Prostate gland (tissue), 2 donors: Measurements from ENCODE around the gene CARMIL1. TPM values are rescaled to one million over a fixed set of nuclear protein-coding genes. Genes with fewer than 3 reads are reported as not detected.

ENCODE experiments used
- DNase-seq: peaks from one replicate; pipeline ENCODE4 v3.0.0-alpha.2; 2019; ENCODE audit warnings: low spot score
- H3K27ac ChIP-seq, 2 donors: fragments of 200-600 bp; sonication (generic); 2 replicates each; pipeline ENCODE4 v1.5.1; 2017 to 2019
- H3K27me3 ChIP-seq: fragments of 200-600 bp; sonication (generic); replicated peaks from 2 replicates; pipeline ENCODE4 v1.5.1; 2019; ENCODE audit not compliant: insufficient read depth
- H3K36me3 ChIP-seq, 2 donors: fragments of 200-600 bp; sonication (generic); 1 replicate in 1 of 2; 2 replicates in 1 of 2; pipeline versions ENCODE4 v1.5.1 to v1.8.1; 2017 to 2019
- H3K4me1 ChIP-seq: fragments of 200-600 bp; sonication (generic); replicated peaks from 2 replicates; pipeline ENCODE4 v1.5.1; 2019
- H3K4me3 ChIP-seq, 2 donors: fragments of 200-600 bp; sonication (generic); 2 replicates each; pipeline ENCODE4 v1.5.1; 2017 to 2019
- H3K9me3 ChIP-seq: fragments of 200-600 bp; sonication (generic); 2 replicates; pipeline ENCODE4 v1.5.1; 2017
- POLR2A ChIP-seq: fragments of 450-650 bp; IDR thresholded peaks from one replicate; pipeline ENCODE4 v1.6.1; 2016; ENCODE audit warnings: antibody characterized with exemption, mild to moderate bottlenecking
- POLR2AphosphoS5 ChIP-seq: sonication (generic); formaldehyde crosslinking; IDR thresholded peaks from one replicate; pipeline ENCODE4 v1.6.1; 2017; ENCODE audit warnings: antibody characterized with exemption
- WGBS: methylation state at CpG from one replicate; pipeline ENCODE4 v1.1.5; 2018; 5-methylcytosine and 5-hydroxymethylcytosine counted together
- intact Hi-C: fragments of 100-400 bp; cut with DNase I; formaldehyde crosslinking; loops from one replicate; pipeline ENCODE4 v1.14.2; 2022
- total RNA-seq, 2 donors: library from RNA; depleted of rRNA; stranded (reverse); fragments of >200 nt; gene quantifications; one replicate each; pipeline ENCODE4 v1.1.0, GENCODE V29; 2016
- TF ChIP-seq, protein P1 (sequence below), 4 experiments: fragments of 200-600 bp in 2 of 4; fragments of 450-650 bp in 2 of 4; sonication (generic) in 2 of 4; IDR thresholded peaks; 1 replicate in 3 of 4; 2 replicates in 1 of 4; pipeline ENCODE4 v1.5.1; 2016 to 2019; ENCODE audit warnings: antibody characterized with exemption in 4 of 4, mild to moderate bottlenecking in 2 of 4, moderate library complexity in 2 of 4

CARMIL1 gene
- total RNA-seq, 2 donors from 2014 or later = 12.9 to 71.7 TPM

GRCh38 chr6:25564943-25565342, 285.8 kb downstream of the CARMIL1 start:
- H3K9me3 ChIP-seq = no peaks in the 10 kb centered on the region
- DNase-seq = no peak
- H3K4me3 ChIP-seq = no peak overlapping the region
- intact Hi-C loops = no loop called here
- no peak overlapping the region for H3K27ac ChIP-seq
- no peaks in the 10 kb centered on the region for H3K36me3 ChIP-seq
- no peaks in the 10 kb centered on the region for H3K27me3 ChIP-seq
- TF ChIP-seq, protein P1, sequence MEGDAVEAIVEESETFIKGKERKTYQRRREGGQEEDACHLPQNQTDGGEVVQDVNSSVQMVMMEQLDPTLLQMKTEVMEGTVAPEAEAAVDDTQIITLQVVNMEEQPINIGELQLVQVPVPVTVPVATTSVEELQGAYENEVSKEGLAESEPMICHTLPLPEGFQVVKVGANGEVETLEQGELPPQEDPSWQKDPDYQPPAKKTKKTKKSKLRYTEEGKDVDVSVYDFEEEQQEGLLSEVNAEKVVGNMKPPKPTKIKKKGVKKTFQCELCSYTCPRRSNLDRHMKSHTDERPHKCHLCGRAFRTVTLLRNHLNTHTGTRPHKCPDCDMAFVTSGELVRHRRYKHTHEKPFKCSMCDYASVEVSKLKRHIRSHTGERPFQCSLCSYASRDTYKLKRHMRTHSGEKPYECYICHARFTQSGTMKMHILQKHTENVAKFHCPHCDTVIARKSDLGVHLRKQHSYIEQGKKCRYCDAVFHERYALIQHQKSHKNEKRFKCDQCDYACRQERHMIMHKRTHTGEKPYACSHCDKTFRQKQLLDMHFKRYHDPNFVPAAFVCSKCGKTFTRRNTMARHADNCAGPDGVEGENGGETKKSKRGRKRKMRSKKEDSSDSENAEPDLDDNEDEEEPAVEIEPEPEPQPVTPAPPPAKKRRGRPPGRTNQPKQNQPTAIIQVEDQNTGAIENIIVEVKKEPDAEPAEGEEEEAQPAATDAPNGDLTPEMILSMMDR (IDR thresholded peaks at IDR 0.05) = no peak
- TF ChIP-seq POLR2AphosphoS5 = no peak
- no peak for TF ChIP-seq POLR2A
- H3K4me1 ChIP-seq = no peaks in the 10 kb centered on the region

DNA sequence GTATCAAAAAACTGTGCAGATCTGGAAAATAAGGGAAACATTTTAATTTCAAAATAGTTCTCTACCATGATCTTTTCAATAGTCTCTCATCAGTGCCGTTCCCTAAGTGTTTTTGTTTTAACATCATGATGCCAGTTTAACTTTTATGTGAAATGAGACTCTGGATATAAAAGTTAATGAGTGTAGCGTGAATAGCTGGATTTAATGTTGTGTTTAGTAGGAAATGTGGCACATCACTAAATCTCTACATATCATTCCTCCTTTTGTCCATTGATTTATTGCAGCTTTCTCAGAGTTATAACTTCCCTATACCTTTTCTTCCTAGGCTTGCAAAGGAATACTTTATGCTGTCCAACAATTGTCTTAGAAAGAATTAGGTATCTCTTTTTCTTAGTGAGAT, 291.4 kb downstream of the CARMIL1 start:
- H3K4me1 ChIP-seq = no peaks in the 10 kb centered on the region
- H3K36me3 ChIP-seq = no peaks in the 10 kb centered on the region
- 35% methylated on average over 2 of the region's 2 CpGs for WGBS
- no peak for TF ChIP-seq POLR2AphosphoS5
- TF ChIP-seq POLR2A = no peak
- TF ChIP-seq, protein P1 (IDR thresholded peaks at IDR 0.05) = no peak
- no peaks in the 10 kb centered on the region for H3K27me3 ChIP-seq
- no peak for DNase-seq
- H3K4me3 ChIP-seq = no peak overlapping the region
- H3K9me3 ChIP-seq = no peaks in the 10 kb centered on the region
- intact Hi-C loops = no loop called here
- no peak overlapping the region for H3K27ac ChIP-seq

DNA sequence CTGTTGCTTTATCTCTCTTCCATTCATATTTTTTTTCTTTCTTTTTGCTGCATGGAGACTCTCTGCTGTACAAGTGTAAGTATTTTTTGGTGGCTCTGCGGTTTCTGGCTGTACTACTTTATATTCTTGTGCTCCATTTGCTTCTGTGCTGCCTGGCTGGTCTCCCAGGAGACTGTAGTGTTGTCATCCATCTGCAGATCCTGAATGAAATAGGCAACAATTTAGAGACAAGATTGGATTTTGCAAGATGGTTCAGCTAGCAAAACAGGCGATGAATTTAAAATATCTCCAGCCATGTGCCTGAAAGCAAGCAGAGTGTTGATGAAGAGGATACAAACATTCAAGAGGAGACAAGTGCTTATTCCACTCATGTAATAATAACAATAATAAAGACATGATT, 297.7 kb downstream of the CARMIL1 start:
- Histone ChIP-seq H3K36me3 (no peaks in the 10 kb centered on the region), H3K9me3 (no peaks in the 10 kb centered on the region), H3K4me3 (no peak overlapping the region), H3K27ac (no peak overlapping the region), H3K27me3 (no peaks in the 10 kb centered on the region), H3K4me1 (no peaks in the 10 kb centered on the region)
- no peak for DNase-seq
- intact Hi-C loops = no loop called here
- WGBS = 83% methylated on average over 2 of the region's 2 CpGs
- TF ChIP-seq, protein P1 (IDR thresholded peaks at IDR 0.05) = no peak
- TF ChIP-seq POLR2AphosphoS5 = no peak

GRCh38 chr6:25578538-25578937, 299.4 kb downstream of the CARMIL1 start:
- Histone ChIP-seq H3K9me3 (no peaks in the 10 kb centered on the region), H3K27me3 (no peaks in the 10 kb centered on the region), H3K4me1 (no peaks in the 10 kb centered on the region), H3K27ac (no peak overlapping the region), H3K4me3 (no peak overlapping the region), H3K36me3 (no peaks in the 10 kb centered on the region)
- intact Hi-C loops = no loop called here
- TF ChIP-seq, protein P1 (IDR thresholded peaks at IDR 0.05) = no peak
- TF ChIP-seq POLR2AphosphoS5 (no peak), POLR2A (no peak)
- DNase-seq = no peak

- H3K36me3 ChIP-seq = no peaks in the 10 kb centered on the region
- WGBS = 71% methylated on average over 2 of the region's 2 CpGs
- intact Hi-C loops = no loop called here
- no peaks in the 10 kb centered on the region for H3K4me1 ChIP-seq
- no peak overlapping the region for H3K4me3 ChIP-seq
- TF ChIP-seq POLR2A = no peak
- no peak overlapping the region for H3K27ac ChIP-seq
- DNase-seq = no peak
- no peaks in the 10 kb centered on the region for H3K9me3 ChIP-seq
- H3K27me3 ChIP-seq = no peaks in the 10 kb centered on the region
Observed at GRCh38 chr6:25579391-25579883, 300.3 kb downstream of the CARMIL1 start.
